Hematopoietic multipotent progenitor cell treated with erythropoietin and hydrocortisone succinate and interleukin-3 and kit ligand, for 15 days (in vitro differentiated cells): ENCODE measurements around the gene SUGCT.
"Not testable (repeated sequence)": the region's sequence is repeated elsewhere in the genome, so short reads cannot be mapped to it uniquely, and the experiment has no call there.

ENCODE experiments used
- DNase-seq: peaks from one replicate; pipeline ENCODE4 v3.0.0-alpha.2; 2015; ENCODE audit warnings: low spot score

SUGCT gene

GRCh38 chr7:40572810-40573465 lies 438.1 kb downstream of the SUGCT start:
- no peak for DNase-seq

GRCh38 chr7:40579401-40579800 lies 444.6 kb downstream of the SUGCT start:
- no peak for DNase-seq

- no peak for DNase-seq
Measured at GRCh38 chr7:40580776-40581175, 446.0 kb downstream of the SUGCT start.

GRCh38 chr7:40582539-40582938 lies 447.7 kb downstream of the SUGCT start:
- no peak for DNase-seq

- no peak for DNase-seq
Measured at GRCh38 chr7:40583667-40584444, 449.1 kb downstream of the SUGCT start.

GRCh38 chr7:40584667-40585433 lies 450.0 kb downstream of the SUGCT start:
- no peak for DNase-seq

GRCh38 chr7:40586197-40586596 lies 451.4 kb downstream of the SUGCT start:
- no peak for DNase-seq

GRCh38 chr7:40587419-40587818 lies 452.6 kb downstream of the SUGCT start:
- no peak for DNase-seq

- no peak for DNase-seq
Measured at GRCh38 chr7:40595129-40595528, 460.3 kb downstream of the SUGCT start.

GRCh38 chr7:40595832-40596231 lies 461.0 kb downstream of the SUGCT start:
- no peak for DNase-seq

GRCh38 chr7:40597517-40597916 lies 462.7 kb downstream of the SUGCT start:
- DNase-seq: no peak

GRCh38 chr7:40598915-40599314 lies 464.1 kb downstream of the SUGCT start:
- no peak for DNase-seq

- no peak for DNase-seq
Measured at GRCh38 chr7:40599836-40600235, 465.0 kb downstream of the SUGCT start.

GRCh38 chr7:40602351-40602750 lies 467.5 kb downstream of the SUGCT start:
- not testable (repeated sequence) for DNase-seq

GRCh38 chr7:40604601-40605438 lies 470.0 kb downstream of the SUGCT start:
- no peak for DNase-seq

GRCh38 chr7:40608321-40609075 lies 473.7 kb downstream of the SUGCT start:
- DNase-seq: no peak

GRCh38 chr7:40610461-40610860 lies 475.7 kb downstream of the SUGCT start:
- no peak for DNase-seq

- DNase-seq: no peak
Measured at GRCh38 chr7:40611095-40611871, 476.5 kb downstream of the SUGCT start.

- no peak for DNase-seq
Measured at GRCh38 chr7:40612298-40612697, 477.5 kb downstream of the SUGCT start.

- DNase-seq: no peak
Measured at GRCh38 chr7:40619647-40620046, 484.8 kb downstream of the SUGCT start.
